ENCODE results near the gene MKKS. TPM values are rescaled to one million over a fixed set of nuclear protein-coding genes. Genes with fewer than 3 reads are reported as not detected.

Gene MKKS
- total RNA-seq, 1 experiment from 2014 or later = 20.9 TPM

DNA sequence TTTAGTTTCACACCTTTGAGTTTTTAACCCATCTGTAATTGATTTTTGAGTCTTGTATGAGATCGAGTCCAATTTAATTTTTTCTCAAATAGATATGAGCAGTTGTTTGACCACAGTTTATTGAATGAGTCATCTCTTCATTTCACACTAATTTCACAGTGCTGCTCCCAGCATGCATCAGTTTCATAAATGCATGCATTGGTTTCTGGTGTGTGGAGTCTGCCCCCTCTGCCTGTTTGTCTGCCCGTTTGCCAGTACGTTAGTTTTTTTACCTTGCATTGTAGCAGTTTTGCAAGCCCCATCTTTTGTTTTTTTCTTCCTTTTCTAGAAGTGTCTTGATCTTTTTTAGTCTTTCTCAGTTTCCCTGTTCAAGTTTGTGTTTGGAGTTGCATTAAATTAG lies 13.0 kb upstream of the MKKS start (continued):
- TF ChIP-seq, protein P1, sequence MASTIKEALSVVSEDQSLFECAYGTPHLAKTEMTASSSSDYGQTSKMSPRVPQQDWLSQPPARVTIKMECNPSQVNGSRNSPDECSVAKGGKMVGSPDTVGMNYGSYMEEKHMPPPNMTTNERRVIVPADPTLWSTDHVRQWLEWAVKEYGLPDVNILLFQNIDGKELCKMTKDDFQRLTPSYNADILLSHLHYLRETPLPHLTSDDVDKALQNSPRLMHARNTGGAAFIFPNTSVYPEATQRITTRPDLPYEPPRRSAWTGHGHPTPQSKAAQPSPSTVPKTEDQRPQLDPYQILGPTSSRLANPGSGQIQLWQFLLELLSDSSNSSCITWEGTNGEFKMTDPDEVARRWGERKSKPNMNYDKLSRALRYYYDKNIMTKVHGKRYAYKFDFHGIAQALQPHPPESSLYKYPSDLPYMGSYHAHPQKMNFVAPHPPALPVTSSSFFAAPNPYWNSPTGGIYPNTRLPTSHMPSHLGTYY (CRISPR knock-in tag; IDR thresholded peaks at IDR 0.05) = no peak
- TF ChIP-seq SMAD3 (CRISPR knock-in tag; IDR thresholded peaks at IDR 0.05; ENCODE audit: borderline replicate concordance) (no peak), ZNF396 (CRISPR knock-in tag; IDR thresholded peaks at IDR 0.05; ENCODE audit: borderline replicate concordance) (no peak), SOX15 (CRISPR knock-in tag; IDR thresholded peaks at IDR 0.05) (no peak), FOXP1 (CRISPR knock-in tag; IDR thresholded peaks at IDR 0.05; ENCODE audit: borderline replicate concordance) (no peak), JUN (CRISPR knock-in tag; IDR thresholded peaks at IDR 0.05) (no peak)
- TF ChIP-seq, protein P2, sequence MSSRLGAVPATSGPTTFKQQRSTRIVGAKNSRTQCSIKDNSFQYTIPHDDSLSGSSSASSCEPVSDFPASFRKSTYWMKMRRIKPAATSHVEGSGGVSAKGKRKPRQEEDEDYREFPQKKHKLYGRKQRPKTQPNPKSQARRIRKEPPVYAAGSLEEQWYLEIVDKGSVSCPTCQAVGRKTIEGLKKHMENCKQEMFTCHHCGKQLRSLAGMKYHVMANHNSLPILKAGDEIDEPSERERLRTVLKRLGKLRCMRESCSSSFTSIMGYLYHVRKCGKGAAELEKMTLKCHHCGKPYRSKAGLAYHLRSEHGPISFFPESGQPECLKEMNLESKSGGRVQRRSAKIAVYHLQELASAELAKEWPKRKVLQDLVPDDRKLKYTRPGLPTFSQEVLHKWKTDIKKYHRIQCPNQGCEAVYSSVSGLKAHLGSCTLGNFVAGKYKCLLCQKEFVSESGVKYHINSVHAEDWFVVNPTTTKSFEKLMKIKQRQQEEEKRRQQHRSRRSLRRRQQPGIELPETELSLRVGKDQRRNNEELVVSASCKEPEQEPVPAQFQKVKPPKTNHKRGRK (CRISPR knock-in tag; IDR thresholded peaks at IDR 0.05; ENCODE audit: borderline replicate concordance) = no peak

DNA sequence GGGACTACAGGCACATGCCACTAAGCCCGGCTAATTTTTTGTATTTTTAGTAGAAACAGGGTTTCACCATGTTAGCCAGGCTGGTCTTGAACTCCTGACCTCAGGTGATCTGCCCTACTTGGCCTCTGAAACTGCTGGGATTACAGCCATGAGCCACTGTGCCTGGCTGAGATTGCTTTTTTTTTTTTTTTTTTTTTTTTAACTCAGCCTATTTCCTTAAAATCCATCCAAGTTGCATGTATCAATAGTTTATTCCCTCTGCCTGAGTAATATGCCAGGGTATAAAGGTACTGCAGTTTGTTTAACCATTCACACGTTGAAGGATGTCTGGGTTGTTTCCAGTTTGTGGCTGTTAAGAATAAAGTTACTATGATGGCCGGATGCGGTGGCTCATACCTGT lies 11.7 kb upstream of the MKKS start:
- H3K4me1 Mint-ChIP-seq = peaks cover 22% of the 10 kb centered on the region

More for the DNA sequence above, 11.7 kb upstream of the MKKS start:
- ChIA-PET CTCF (interaction anchor here (0.7 kb wide), 1 partner anchor 111 kb away, joined by 5 read pairs; no protein-coding TSS in a partner anchor), POLR2A (interaction anchor here (0.6 to 0.7 kb wide), 2 partner anchors 129 to 346 kb away, joined by 3 to 7 read pairs; no protein-coding TSS in a partner anchor)
- ATAC-seq (no peak), DNase-seq (ENCODE audit: low spot score) (no peak)
- H3K36me3 Mint-ChIP-seq = no peaks in the 10 kb centered on the region
- no peak overlapping the region for H3K27ac Mint-ChIP-seq
- H3K9me3 Mint-ChIP-seq = no peaks in the 10 kb centered on the region
- H3K27me3 Mint-ChIP-seq (ENCODE audit: low read depth) = no peaks in the 10 kb centered on the region
- no peak for TF ChIP-seq NR3C1 (CRISPR knock-in tag; conservative IDR thresholded peaks at IDR 0.05; ENCODE audit: low read depth)
- TF ChIP-seq, protein P3, sequence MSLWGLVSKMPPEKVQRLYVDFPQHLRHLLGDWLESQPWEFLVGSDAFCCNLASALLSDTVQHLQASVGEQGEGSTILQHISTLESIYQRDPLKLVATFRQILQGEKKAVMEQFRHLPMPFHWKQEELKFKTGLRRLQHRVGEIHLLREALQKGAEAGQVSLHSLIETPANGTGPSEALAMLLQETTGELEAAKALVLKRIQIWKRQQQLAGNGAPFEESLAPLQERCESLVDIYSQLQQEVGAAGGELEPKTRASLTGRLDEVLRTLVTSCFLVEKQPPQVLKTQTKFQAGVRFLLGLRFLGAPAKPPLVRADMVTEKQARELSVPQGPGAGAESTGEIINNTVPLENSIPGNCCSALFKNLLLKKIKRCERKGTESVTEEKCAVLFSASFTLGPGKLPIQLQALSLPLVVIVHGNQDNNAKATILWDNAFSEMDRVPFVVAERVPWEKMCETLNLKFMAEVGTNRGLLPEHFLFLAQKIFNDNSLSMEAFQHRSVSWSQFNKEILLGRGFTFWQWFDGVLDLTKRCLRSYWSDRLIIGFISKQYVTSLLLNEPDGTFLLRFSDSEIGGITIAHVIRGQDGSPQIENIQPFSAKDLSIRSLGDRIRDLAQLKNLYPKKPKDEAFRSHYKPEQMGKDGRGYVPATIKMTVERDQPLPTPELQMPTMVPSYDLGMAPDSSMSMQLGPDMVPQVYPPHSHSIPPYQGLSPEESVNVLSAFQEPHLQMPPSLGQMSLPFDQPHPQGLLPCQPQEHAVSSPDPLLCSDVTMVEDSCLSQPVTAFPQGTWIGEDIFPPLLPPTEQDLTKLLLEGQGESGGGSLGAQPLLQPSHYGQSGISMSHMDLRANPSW (CRISPR knock-in tag; conservative IDR thresholded peaks at IDR 0.05; ENCODE audit: low read depth) = no peak
- no peak for TF ChIP-seq SP1 (CRISPR knock-in tag; conservative IDR thresholded peaks at IDR 0.05)
- TF ChIP-seq, protein P4, sequence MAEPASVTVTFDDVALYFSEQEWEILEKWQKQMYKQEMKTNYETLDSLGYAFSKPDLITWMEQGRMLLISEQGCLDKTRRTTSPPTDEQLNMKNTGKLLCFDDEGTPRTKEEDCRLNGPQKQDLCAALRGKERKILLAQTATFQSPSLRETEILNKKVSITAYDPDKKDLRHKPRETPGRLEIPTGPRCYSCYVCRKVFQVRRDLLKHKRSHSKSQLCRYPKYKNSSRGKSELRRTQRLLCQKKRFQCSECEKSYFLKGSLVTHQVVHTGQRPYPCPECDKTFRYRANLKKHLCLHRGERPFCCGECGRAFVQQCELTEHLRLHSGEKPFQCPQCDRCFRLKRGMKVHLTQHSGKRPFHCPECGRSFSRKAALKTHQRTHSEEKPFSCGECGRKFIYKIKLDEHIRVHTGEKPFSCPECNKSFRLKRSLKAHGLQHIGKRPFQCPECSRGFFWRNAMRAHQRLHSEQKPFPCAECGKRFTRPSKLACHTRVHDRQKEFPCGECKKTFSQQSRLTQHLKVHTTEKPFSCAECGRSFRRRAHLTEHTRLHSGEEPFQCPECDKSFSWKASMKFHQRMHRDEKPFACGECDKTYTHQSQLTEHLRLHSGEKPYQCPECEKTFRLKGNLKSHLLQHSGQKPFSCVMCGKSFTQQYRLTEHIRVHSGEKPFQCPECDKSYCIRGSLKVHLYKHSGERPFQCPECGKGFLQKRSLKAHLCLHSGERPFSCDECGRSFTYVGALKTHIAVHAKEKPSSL (CRISPR knock-in tag; conservative IDR thresholded peaks at IDR 0.05) = no peak
- no peak for TF ChIP-seq SMAD4 (CRISPR knock-in tag; IDR thresholded peaks at IDR 0.05)
- TF ChIP-seq, protein P5, sequence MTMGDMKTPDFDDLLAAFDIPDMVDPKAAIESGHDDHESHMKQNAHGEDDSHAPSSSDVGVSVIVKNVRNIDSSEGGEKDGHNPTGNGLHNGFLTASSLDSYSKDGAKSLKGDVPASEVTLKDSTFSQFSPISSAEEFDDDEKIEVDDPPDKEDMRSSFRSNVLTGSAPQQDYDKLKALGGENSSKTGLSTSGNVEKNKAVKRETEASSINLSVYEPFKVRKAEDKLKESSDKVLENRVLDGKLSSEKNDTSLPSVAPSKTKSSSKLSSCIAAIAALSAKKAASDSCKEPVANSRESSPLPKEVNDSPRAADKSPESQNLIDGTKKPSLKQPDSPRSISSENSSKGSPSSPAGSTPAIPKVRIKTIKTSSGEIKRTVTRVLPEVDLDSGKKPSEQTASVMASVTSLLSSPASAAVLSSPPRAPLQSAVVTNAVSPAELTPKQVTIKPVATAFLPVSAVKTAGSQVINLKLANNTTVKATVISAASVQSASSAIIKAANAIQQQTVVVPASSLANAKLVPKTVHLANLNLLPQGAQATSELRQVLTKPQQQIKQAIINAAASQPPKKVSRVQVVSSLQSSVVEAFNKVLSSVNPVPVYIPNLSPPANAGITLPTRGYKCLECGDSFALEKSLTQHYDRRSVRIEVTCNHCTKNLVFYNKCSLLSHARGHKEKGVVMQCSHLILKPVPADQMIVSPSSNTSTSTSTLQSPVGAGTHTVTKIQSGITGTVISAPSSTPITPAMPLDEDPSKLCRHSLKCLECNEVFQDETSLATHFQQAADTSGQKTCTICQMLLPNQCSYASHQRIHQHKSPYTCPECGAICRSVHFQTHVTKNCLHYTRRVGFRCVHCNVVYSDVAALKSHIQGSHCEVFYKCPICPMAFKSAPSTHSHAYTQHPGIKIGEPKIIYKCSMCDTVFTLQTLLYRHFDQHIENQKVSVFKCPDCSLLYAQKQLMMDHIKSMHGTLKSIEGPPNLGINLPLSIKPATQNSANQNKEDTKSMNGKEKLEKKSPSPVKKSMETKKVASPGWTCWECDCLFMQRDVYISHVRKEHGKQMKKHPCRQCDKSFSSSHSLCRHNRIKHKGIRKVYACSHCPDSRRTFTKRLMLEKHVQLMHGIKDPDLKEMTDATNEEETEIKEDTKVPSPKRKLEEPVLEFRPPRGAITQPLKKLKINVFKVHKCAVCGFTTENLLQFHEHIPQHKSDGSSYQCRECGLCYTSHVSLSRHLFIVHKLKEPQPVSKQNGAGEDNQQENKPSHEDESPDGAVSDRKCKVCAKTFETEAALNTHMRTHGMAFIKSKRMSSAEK (CRISPR knock-in tag; IDR thresholded peaks at IDR 0.05; ENCODE audit: borderline replicate concordance) = no peak
- no peak for TF ChIP-seq ATF1 (CRISPR knock-in tag; IDR thresholded peaks at IDR 0.05)
- TF ChIP-seq, protein P6, sequence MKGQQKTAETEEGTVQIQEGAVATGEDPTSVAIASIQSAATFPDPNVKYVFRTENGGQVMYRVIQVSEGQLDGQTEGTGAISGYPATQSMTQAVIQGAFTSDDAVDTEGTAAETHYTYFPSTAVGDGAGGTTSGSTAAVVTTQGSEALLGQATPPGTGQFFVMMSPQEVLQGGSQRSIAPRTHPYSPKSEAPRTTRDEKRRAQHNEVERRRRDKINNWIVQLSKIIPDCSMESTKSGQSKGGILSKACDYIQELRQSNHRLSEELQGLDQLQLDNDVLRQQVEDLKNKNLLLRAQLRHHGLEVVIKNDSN (CRISPR knock-in tag; IDR thresholded peaks at IDR 0.05) = no peak
- TF ChIP-seq EMX1 (CRISPR knock-in tag; IDR thresholded peaks at IDR 0.05) = no peak
- no peak for TF ChIP-seq TEAD1 (CRISPR knock-in tag; IDR thresholded peaks at IDR 0.05)
- TF ChIP-seq ZNF416 (CRISPR knock-in tag; IDR thresholded peaks at IDR 0.05) = no peak
- TF ChIP-seq FOXJ3 (CRISPR knock-in tag; IDR thresholded peaks at IDR 0.05; ENCODE audit: borderline replicate concordance) = no peak
- TF ChIP-seq, protein P7, sequence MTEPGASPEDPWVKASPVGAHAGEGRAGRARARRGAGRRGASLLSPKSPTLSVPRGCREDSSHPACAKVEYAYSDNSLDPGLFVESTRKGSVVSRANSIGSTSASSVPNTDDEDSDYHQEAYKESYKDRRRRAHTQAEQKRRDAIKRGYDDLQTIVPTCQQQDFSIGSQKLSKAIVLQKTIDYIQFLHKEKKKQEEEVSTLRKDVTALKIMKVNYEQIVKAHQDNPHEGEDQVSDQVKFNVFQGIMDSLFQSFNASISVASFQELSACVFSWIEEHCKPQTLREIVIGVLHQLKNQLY (CRISPR knock-in tag; IDR thresholded peaks at IDR 0.05) = no peak
- TF ChIP-seq, protein P8, sequence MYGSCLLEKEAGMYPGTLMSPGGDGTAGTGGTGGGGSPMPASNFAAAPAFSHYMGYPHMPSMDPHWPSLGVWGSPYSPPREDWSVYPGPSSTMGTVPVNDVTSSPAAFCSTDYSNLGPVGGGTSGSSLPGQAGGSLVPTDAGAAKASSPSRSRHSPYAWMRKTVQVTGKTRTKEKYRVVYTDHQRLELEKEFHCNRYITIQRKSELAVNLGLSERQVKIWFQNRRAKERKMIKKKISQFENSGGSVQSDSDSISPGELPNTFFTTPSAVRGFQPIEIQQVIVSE (CRISPR knock-in tag; IDR thresholded peaks at IDR 0.05; ENCODE audit: borderline replicate concordance) = no peak
- TF ChIP-seq, protein P9, sequence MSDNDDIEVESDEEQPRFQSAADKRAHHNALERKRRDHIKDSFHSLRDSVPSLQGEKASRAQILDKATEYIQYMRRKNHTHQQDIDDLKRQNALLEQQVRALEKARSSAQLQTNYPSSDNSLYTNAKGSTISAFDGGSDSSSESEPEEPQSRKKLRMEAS (CRISPR knock-in tag; IDR thresholded peaks at IDR 0.05) = no peak
- H3K4me3 Mint-ChIP-seq = no peak overlapping the region

Data from WTC11 (cell line).